Stimulated activated effector memory CD8-positive, alpha-beta T cell treated with anti-CD3 and anti-CD28 coated beads, Interleukin-12 subunit alpha, Interleukin-12 subunit beta, amount 100 ng/mL, for 72 hours (primary cell): ENCODE results near the gene EFEMP2.
A peak's percentile ranks its signal among the peaks of the same experiment; 100 is the strongest.
"Not testable (repeated sequence)": the region's sequence is repeated elsewhere in the genome, so short reads cannot be mapped to it uniquely, and the experiment has no call there.

Experiments
- ATAC-seq: fragments of 150-1000 bp; cut with Tn5 transposase; 2 replicates; pipeline ENCODE4 v1.10.0; 2021
- DNase-seq, 2 donors: peaks; one replicate each; pipeline ENCODE4 v3.0.0; 2021 to 2022; ENCODE audit warnings: low spot score in 2 of 2
- H3K27ac Mint-ChIP-seq: one replicate; pipeline ENCODE4 v1.8.0; 2022; ENCODE audit warnings: mild to moderate bottlenecking, mixed read lengths
- H3K36me3 Mint-ChIP-seq: one replicate; pipeline ENCODE4 v1.8.0; 2022; ENCODE audit warnings: mild to moderate bottlenecking, mixed read lengths
- H3K4me1 Mint-ChIP-seq: one replicate; pipeline ENCODE4 v1.8.0; 2022; ENCODE audit warnings: mixed read lengths
- H3K4me3 Mint-ChIP-seq: one replicate; pipeline ENCODE4 v1.8.0; 2022; ENCODE audit warnings: mild to moderate bottlenecking, mixed read lengths
- H3K9me3 Mint-ChIP-seq: one replicate; pipeline ENCODE4 v1.8.0; 2022; ENCODE audit warnings: mixed read lengths

The EFEMP2 gene

DNA sequence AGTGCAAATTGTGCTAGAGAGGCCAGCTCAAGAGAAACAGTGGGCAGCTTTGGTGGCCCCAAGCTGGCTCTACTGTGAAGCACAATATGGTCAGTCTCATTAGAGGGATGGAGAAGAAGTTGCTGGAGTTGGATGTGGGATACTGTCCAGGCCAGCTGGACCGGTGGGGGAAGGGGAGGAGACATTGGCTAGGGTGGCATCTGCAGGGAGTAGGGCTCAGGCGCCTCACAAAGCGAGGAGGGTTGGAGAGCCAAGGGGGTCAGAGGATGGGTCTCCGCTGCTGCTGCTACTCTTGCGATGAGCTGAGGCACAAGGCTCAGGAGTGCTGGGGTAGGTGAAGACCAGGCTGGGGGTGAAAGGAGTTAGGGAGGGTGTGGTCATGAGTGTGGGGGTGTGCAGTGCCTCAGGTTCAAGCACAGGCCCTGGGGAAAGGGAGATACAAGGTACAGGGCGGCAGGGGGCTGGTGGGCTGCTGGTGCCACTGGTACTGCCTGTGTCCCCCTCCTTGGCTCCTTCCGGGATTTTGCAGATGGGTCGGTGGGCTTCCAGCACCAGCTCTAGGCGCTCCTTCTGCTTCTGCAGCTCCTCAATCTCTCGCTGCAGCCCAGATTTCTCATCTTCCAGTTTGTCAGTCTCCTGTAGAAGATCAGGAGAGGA, 20.2 kb upstream of the EFEMP2 start:
- peaks cover 80% of the 10 kb centered on the region for H3K4me1 Mint-ChIP-seq

DNA sequence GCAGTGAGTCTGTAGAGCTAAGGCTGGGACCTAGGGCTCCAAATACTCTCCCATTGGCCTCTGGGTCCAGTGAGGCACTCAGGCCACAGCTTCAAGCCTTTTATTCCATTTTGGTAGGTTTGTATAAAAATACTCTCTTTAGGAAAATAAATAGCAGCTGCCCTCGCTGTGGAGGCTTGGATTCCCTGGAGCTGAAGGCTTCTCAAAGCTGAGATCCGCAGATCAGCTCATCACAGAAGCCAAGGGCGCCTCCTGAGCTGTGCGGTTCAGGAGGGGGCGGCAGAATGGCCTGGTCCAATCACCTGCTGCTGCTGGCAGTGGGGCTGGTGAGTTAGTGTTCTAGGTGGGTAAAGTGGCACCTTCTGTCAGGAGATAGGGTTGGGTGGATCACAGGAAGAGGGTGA, 19.5 kb upstream of the EFEMP2 start:
- H3K4me1 Mint-ChIP-seq, result peaks cover 81% of the 10 kb centered on the region
- not testable (repeated sequence) for ATAC-seq, DNase-seq, H3K9me3 Mint-ChIP-seq
- H3K36me3 Mint-ChIP-seq, result peaks cover 97% of the 10 kb centered on the region
- peak overlapping the region; percentile 82 for H3K27ac Mint-ChIP-seq
- H3K4me3 Mint-ChIP-seq, result peak overlapping the region; percentile 78

More for the DNA sequence above, 20.2 kb upstream of the EFEMP2 start:
- peak overlapping the region; percentile 78 for H3K4me3 Mint-ChIP-seq
- peak overlapping the region; percentile 82 for H3K27ac Mint-ChIP-seq
- ATAC-seq (no peak), DNase-seq (no peak)
- H3K9me3 Mint-ChIP-seq, result no peaks in the 10 kb centered on the region
- peaks cover 97% of the 10 kb centered on the region for H3K36me3 Mint-ChIP-seq

DNA sequence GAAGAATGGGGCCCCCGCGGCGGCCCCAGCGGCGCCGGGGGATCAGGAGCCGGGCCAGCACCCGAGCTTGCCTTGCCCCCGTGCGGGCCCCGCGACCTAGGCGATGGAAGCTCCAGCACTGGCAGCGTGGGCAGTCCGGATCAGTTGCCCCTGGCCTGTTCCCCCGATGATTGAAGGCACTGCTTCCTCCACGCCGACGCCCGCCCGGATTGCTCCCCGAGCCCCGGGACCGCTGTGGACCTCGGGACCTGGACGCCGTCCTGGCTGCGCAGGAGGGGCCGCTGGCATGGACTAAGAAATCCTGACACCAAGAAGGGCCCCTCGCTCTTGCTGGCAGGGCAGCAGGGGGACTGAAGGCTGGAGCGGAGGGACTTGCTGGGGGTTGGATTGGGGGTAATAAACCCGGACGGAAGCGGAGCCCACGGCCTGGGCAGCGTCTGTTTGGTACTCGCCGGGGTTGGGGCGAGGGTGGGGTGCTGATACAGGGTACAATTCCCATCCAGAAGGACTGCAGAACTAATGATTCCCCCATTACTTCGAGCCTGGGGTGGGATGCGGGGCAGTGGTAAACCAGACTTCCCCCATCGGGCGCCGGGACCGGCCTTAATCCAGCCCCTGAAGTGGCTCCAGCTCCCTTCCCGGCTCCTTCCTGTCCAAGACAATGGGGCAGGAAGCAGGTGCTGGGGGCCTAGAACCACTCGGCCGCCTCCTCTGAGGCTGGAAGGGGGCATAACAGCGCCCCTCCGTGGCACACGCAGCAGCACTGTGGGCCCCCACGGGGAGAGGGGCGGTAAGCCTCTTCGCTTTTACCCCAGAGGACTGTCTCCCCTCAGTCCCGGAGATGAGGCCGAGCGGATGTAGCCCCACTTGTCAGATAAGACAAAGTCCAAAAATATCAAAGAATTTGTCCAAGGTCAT, 18.9 kb upstream of the EFEMP2 start:
- Mint-ChIP-seq H3K27ac (peak overlapping the region; percentile 82), H3K4me3 (peak overlapping the region; percentile 78), H3K4me1 (peaks cover 81% of the 10 kb centered on the region), H3K9me3 (no peaks in the 10 kb centered on the region), H3K36me3 (peaks cover 97% of the 10 kb centered on the region)
- DNase-seq (peak in 1 of 2 donors; percentile 71), ATAC-seq (no peak)

DNA sequence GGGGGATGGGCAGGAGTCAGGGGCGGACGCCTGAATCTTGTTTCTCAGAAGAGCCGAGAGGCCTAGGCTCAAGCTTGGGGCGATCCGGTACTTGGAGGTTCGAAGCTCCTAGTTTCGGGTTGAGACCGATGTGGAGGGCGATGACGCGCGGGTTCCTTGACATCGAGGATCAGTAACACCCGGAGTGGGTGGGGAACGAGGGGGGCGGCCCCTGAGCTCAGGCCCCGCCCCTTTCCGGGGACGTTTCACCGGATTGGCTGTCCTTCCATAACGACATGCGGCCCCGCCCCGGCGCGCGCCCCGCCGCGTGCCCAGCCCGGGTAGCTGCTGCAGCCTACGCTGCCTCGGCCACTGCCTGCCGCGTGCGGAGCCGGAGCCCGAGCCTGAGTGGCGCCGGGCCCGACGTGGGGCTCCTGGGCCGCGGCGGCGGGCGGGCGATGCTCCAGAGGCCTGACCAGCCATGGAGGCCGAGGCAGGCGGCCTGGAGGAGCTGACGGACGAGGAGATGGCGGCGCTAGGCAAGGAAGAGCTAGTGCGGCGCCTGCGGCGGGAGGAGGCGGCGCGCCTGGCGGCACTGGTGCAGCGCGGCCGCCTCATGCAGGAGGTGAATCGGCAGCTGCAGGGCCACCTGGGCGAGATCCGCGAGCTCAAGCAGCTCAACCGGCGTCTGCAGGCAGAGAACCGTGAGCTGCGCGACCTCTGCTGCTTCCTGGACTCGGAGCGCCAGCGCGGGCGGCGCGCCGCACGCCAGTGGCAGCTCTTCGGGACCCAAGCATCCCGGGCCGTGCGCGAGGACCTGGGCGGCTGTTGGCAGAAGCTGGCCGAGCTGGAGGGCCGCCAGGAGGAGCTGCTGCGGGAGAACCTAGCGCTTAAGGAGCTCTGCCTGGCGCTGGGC, 18.0 kb upstream of the EFEMP2 start, which contains the start of gene CCDC85B:
Gene CCDC85B, plus strand, starts transcription at position 350 of the 895 bp plus-strand sequence. Its CDS starts 111 bp downstream, at position 461.
- Mint-ChIP-seq H3K4me3 (peak within 1 kb of the TSS; percentile 78), H3K36me3 (peaks cover 97% of the 10 kb centered on the region), H3K4me1 (peaks cover 75% of the 10 kb centered on the region), H3K27ac (peak within 1 kb of the TSS; percentile 82), H3K9me3 (no peaks in the 10 kb centered on the region)
- DNase-seq, result peak; percentile 96 to 99
- peak; percentile 76 for ATAC-seq

DNA sequence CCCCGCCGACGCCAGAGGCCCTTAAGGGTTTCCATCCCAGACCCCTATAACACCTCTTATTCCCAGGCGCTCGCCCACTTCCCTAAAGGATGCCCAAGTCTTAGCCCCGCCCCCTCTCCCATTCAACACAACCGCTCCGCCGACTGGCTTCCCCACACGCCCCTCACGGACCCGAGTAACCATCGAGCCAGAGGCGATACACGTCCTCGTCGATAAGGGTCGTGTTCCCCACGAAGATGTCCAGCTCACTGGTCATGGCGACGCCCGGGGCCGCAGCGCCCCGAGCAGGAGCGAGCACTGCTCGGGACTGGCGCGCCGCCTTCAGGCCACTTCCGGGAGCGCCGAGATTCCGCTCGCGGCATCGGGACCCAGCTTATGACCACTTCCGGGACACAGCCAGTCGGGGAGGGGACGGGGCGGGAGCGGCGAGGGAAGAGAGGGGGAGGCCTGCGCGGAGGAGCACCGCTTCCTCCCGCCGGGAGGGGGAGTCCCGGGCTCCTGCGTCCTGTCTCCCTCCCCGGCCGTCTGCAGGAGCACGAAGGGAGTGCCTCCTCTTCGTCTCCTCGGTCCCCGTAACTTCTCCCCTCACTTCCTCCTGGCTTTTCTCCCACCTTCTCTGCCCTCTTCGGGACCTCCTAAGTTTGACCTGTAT, 15.7 kb upstream of the EFEMP2 start, which contains the start of gene FIBP:
Gene FIBP, minus strand, starts transcription at position 309 of the 652 bp plus-strand sequence. Its CDS starts 53 bp downstream, at position 256.
- Mint-ChIP-seq H3K36me3 (peaks cover 97% of the 10 kb centered on the region), H3K27ac (peak within 1 kb of the TSS; percentile 82), H3K9me3 (no peaks in the 10 kb centered on the region), H3K4me1 (peaks cover 69% of the 10 kb centered on the region), H3K4me3 (peak within 1 kb of the TSS; percentile 78)
- DNase-seq, result peak; percentile 91 to 98
- peak; percentile 79 for ATAC-seq

DNA sequence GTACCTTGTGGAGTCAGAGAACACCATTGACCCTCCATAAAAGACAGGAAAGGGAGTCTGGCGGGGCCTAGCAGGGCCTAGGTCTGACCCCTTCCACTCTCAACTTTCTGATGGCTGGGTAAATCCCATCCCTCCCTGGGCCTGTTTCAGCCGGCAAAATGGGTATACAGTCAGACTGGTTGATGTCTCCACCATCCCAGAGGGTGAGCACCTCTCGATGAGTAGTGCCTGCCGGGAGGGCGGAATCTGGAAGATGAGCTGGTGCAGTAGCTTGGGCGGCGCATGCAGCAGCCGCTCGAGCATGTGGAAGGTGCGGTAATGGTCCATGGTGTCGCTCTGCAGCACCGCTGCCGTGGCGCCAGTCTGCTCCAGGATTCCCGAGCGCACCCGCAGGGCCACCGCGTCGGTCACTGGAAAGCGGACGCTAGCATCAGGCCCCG, 15.1 kb upstream of the EFEMP2 start:
- peaks cover 97% of the 10 kb centered on the region for H3K36me3 Mint-ChIP-seq
- DNase-seq (no peak), ATAC-seq (no peak)
- peak overlapping the region; percentile 82 for H3K27ac Mint-ChIP-seq
- H3K9me3 Mint-ChIP-seq, result no peaks in the 10 kb centered on the region
- H3K4me1 Mint-ChIP-seq, result peaks cover 64% of the 10 kb centered on the region
- peak overlapping the region; percentile 78 for H3K4me3 Mint-ChIP-seq

DNA sequence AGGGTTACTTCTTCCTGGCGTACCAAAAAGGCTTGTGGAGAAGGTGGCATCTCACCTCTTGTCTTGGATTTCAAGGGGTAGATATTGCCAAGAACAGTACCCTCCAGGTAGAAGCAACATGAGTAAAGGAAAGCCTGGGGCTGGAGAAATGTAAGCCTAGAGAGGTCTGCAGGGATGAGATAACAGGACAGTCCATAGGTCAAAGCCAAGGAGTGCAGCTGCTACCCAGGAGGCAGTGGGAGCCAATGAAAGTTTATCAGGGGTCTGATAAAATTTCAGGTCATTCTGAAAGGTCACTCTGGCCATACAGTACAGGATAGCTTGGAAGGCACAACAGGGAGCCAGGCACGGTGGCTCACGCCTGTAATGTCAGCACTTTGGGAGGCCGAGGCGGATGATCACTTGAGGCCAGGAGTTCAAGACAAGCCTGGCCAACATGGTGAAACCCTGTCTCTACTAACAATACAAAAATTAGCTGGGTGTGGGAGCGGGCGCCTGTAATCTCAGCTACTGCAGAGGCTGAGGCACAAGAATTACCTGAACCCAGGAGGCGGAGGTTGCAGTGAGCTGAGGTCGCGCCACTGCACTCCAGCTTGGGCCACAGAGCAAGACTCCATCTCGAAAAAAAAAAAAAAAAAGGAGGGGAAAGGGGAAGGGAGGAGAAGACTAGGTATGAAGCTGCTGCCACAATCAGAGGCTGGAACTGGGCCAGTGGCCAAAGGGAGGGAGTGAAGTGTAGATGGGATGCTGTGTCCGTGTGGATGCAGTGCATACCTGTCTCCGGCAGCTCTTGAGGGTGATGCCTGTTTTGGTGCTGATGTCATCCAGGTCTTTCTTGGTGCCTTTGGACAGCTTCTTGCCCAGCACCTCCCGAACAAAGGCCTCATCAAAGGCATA, 14.5 kb upstream of the EFEMP2 start:
- Mint-ChIP-seq H3K36me3 (peaks cover 97% of the 10 kb centered on the region), H3K27ac (peak overlapping the region; percentile 82), H3K4me1 (peaks cover 57% of the 10 kb centered on the region), H3K4me3 (peak overlapping the region; percentile 78), H3K9me3 (no peaks in the 10 kb centered on the region)
- ATAC-seq (no peak), DNase-seq (no peak)

DNA sequence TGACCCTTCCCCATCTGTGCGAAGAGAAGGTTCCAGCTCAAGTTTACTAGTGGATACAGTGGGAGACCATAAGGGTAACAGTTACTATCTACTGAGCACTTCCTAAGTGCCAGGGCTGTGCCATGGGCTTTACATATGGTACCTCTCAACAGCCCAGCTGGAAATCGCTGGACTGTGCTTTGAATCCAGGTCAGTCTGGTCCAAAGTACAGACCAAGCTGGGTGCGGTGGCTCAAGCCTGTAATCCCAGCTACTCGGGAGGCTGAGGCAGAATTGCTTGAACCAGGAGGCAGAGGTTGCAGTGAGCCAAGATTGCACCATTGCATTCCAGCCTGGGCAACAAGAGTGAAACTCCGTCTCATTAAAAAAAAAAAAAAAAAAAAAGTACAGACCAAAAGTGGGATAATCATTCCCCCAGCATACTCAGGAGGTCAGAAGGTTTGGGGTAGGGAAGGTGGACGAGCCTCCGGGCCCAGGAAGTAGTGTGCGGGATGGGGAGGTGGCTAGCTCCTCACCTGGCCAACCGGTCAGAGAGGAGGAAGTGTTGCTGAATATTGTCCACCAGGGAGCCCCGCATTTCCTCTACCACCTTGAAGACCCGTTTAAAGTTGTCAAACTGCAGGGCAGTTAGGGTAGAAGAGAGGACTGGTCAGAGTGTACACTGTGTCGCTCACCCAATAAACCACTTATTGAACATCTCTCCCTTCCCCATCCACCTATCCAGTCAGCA, 13.4 kb upstream of the EFEMP2 start:
- H3K4me1 Mint-ChIP-seq, result peaks cover 65% of the 10 kb centered on the region
- peak overlapping the region; percentile 74 for H3K27ac Mint-ChIP-seq
- H3K9me3 Mint-ChIP-seq, result no peaks in the 10 kb centered on the region
- DNase-seq, result no peak
- ATAC-seq, result no peak
- peaks cover 94% of the 10 kb centered on the region for H3K36me3 Mint-ChIP-seq
- peak overlapping the region; percentile 78 for H3K4me3 Mint-ChIP-seq

DNA sequence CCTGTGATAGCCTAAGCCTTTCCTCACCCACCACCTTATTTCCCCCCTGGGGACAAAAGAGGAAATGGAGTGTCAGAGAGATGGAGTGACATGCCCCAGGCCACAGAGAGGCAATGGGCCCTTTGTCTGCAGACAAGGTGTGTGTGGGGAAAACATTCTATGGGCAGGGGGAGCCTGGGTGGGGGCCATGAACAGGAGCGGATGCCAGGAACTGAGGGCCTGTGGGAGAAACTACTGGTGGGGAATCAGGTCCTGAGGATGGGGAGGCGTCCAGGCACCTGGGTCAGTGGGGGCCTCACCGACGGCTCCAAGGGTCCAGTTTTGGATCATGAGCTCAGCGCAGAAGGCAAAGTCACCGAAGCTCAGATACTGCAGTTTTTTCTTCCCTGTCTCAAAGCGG, 12.6 kb upstream of the EFEMP2 start:
- ATAC-seq, result no peak
- Mint-ChIP-seq H3K4me3 (no peak overlapping the region), H3K9me3 (no peaks in the 10 kb centered on the region), H3K27ac (peak overlapping the region; percentile 74), H3K4me1 (peaks cover 70% of the 10 kb centered on the region), H3K36me3 (peaks cover 98% of the 10 kb centered on the region)
- DNase-seq, result no peak

DNA sequence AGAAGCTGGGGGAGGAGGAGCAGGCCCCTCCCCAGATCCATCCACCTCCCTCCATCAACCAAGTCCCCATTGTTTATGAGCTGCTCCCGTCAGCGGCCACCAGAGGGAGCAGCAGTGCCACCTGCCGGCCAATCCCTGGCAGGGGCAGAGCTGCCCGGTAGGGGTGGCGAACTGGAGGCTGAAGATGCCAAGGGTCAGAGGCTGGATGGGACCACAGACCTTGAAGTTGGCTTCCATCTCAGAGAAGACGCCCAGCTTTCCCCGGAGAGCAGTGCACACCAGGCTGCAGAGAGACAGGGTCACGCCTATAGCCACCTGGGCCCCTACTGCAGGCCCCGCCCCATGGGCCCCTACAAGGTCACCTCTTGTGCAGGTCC, 12.1 kb upstream of the EFEMP2 start:
- no peak overlapping the region for H3K4me3 Mint-ChIP-seq
- ATAC-seq, result peak; percentile 56
- peak; percentile 81 to 89 for DNase-seq

DNA sequence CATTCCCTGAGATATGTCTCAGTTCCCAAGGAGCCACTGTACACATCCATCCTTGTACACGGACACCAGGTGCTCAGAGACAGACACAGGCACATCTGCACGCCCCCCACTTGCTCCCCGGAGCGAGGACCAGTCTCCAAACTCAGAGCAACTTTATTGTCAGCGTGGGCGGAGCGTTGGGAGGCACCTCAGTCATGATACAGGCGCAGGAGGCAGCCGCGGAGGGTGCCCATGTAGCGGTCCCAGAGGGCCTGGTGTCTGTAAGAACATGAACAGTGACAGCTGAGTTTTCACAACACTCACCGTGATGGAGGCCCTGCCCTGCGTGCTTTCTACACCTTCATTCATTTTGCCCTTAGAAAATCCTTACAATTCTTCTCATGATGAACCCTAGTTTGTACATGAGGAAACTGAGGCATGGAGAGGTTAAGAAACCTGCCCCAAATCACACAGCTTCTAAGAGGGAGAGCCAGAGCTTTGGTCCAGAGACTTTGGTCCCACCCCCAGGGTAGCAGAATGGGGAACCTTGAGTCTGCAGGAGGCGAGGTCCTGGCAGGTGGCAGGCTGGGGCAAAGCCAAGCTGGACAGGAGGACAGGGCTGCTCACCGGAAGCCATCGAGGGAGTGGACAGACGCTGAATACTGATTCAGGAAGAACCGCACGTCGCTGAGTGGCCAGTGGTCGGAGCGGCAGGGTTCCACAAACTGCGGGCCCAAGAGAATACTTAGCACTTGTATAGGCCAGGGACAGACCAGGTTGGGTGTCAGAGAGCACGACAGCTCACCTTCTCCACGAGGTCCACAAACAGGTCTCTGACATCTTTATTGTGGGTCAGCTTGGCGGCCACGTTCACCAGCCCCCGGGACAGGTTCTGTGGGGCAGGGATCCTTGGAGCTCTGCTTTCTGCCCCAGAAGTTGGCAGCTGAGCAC, 11.5 kb upstream of the EFEMP2 start:
- Mint-ChIP-seq H3K9me3 (no peaks in the 10 kb centered on the region), H3K4me3 (no peak overlapping the region), H3K27ac (peak overlapping the region; percentile 74), H3K36me3 (peaks cover 94% of the 10 kb centered on the region), H3K4me1 (peaks cover 68% of the 10 kb centered on the region)
- DNase-seq (no peak), ATAC-seq (no peak)

More for the DNA sequence above, 12.1 kb upstream of the EFEMP2 start:
- peaks cover 98% of the 10 kb centered on the region for H3K36me3 Mint-ChIP-seq
- H3K27ac Mint-ChIP-seq, result peak overlapping the region; percentile 74
- no peaks in the 10 kb centered on the region for H3K9me3 Mint-ChIP-seq
- H3K4me1 Mint-ChIP-seq, result peaks cover 68% of the 10 kb centered on the region

DNA sequence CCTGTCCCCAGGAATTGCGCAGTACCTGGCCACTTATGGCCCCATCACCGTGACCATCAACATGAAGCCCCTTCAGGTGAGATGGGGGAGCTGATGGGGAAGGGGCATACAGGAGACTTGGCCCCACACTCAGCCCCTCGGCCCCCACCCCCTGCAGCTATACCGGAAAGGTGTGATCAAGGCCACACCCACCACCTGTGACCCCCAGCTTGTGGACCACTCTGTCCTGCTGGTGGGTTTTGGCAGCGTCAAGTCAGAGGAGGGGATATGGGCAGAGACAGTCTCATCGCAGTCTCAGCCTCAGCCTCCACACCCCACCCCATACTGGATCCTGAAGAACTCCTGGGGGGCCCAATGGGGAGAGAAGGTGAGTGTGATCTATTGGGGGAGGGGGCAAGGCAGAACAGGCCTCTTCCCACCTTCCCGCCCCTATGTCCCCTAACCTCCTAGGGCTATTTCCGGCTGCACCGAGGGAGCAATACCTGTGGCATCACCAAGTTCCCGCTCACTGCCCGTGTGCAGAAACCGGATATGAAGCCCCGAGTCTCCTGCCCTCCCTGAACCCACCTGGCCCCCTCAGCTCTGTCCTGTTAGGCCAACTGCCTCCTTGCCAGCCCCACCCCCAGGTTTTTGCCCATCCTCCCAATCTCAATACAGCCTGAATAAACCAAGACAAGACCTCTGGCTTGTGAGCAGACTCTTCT, 10.6 kb upstream of the EFEMP2 start:
- Mint-ChIP-seq H3K4me3 (no peak overlapping the region), H3K36me3 (peaks cover 86% of the 10 kb centered on the region), H3K27ac (peak overlapping the region; percentile 74), H3K4me1 (peaks cover 68% of the 10 kb centered on the region), H3K9me3 (no peaks in the 10 kb centered on the region)
- DNase-seq (no peak), ATAC-seq (no peak)
